ENCODE data around the gene MORC1.
"Not testable (repeated sequence)": the region's sequence is repeated elsewhere in the genome, so short reads cannot be mapped to it uniquely, and the experiment has no call there.

MORC1 gene

GRCh38 chr3:109112946-109113760 is 4.8 kb downstream of the MORC1 start:
- no peak for FAIRE-seq
- no peak for DNase-seq (ENCODE audit: low spot score)

DNA sequence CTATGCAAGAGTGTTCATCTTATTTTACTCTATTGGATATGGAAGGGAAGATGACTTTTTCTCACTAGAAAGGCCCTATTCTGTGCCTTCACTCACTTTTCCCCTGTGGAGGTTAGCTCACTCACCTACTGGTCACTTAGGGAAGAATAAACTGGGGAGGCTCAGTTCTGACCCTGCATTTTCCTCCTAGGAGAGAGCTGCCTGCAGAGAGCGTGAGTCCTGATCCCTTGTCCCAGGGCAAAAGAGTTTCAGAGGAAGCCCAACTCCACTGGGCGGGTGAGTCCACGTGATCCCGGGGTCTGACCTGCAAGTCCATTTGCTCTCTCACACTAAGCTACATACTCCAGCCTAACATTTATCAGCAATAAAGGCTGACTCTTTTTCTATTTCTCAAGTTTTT is 8.4 kb downstream of the MORC1 start:
- FAIRE-seq (no peak), DNase-seq (ENCODE audit: low spot score) (no peak)

DNA sequence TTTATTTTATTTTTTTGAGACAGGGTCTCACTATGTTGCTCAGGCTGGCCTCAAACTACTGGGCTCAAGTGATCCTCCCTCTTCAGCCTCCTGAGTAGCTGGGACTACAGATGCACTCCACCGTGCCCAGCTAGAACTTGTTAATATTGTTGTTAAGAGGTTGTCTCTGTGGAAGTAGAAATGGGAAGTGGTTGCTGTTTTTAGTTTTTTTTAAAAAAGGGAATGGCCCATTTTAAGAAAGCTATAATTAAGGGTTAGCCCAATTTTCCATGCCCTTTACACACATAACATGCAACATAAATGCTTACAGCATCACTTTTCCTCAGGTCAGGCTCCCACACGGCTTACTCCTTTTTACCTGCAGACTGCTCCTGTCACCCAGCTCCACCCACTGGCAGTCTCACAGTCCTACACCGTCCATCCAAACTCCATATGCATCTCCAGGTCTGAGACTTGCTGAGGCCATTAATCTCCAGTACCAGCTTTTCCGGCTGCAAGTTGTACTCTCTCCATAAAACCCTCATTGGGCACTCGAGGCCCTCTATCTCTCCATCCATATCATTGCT is 19.8 kb downstream of the MORC1 start:
- DNase-seq (ENCODE audit: low spot score) (peak; percentile 40), FAIRE-seq (no peak)

DNA sequence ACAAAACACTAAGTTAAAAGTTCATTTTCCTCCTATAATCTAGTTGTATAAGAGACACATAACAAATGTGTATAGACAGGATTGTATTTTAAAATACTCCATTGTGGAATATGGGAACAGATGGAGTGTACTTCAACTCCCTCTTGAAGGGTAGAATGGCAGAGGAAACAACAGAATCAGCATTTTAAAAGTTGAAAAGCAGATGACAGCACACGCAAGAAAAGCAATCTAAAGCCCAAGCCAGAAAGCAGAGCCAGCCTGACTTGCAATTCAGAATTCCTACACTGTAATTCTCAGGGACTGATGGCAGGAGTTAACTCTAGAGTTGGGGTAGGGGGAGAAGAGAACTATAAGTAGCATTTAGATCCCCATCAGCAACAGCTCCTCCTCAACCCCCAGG is 22.8 kb downstream of the MORC1 start:
- DNase-seq (ENCODE audit: low spot score) (no peak), FAIRE-seq (no peak)

GRCh38 chr3:109093561-109093960 is 24.4 kb downstream of the MORC1 start:
- DNase-seq (ENCODE audit: low spot score), result no peak
- FAIRE-seq, result no peak

- DNase-seq (ENCODE audit: low spot score) (no peak), FAIRE-seq (no peak)
Observed at GRCh38 chr3:109091846-109092245, 26.1 kb downstream of the MORC1 start.

GRCh38 chr3:109089265-109089664 is 28.7 kb downstream of the MORC1 start:
- FAIRE-seq, result no peak

DNA sequence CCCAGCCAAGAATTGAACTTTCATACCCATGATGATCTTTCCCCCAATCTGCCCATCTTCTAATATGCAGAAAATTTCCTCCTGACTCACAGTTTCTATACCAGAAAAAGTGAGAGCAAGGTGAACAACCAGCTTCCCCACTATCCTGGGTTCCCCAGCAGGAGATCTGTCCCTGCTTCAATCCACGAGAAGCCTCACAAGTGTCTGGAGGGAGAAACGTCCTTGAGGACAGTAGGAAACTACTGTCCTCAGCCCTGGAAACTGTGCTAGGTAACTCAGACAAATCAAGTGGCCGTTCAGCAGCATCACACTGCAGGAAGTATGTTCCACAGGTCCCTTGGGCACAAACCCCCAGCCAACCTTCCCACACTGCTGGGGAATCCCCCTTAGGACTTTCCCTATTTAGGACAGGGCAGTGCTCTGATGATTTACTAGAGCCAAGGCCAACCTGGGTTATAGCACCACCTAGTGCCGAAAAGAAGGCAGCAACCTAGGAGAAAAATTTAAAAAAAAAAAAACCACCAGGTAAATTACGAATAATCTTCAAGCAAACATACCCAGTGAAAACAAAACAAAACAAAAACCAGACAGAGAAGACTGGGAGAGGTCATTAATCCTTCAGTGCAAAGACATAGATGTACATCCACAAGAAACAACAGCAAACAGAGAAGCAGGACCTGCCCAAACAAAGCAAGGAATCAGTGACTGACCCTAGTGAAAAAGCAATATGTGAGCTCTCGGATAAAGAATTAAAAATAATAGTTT is 36.0 kb downstream of the MORC1 start:
- FAIRE-seq (no peak), DNase-seq (ENCODE audit: low spot score) (peak; percentile 66)

More at GRCh38 chr3:109089265-109089664, 28.7 kb downstream of the MORC1 start:
- DNase-seq (ENCODE audit: low spot score), result no peak

DNA sequence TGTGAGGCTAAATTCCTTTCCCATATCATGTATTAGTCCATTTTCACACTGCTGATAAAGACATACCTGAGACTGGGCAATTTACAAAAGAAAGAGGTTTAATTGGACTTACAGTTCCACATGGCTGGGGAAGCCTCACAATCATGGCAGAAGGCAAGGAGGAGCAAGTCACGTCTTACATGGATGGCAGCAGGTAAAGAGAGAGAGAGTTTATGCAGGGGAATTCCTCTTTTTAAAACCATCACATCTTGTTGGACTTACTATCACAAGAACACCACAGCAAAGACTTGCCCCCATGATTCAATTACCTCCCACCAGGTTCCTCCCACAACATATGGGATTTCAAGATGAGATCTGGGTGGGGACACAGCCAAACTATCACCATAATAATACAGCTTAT is 37.8 kb downstream of the MORC1 start:
- FAIRE-seq; DNase-seq (ENCODE audit: low spot score): not testable (repeated sequence)

GRCh38 chr3:109073116-109073515 is 44.8 kb downstream of the MORC1 start:
- FAIRE-seq, result peak; percentile 55
- no peak for DNase-seq (ENCODE audit: low spot score)

- DNase-seq (ENCODE audit: low spot score) (no peak), FAIRE-seq (peak; percentile 85)
Observed at GRCh38 chr3:109072194-109072593, 45.7 kb downstream of the MORC1 start.

- DNase-seq (ENCODE audit: low spot score) (no peak), FAIRE-seq (no peak)
Observed at GRCh38 chr3:109071350-109072142, 46.4 kb downstream of the MORC1 start.

- no peak for DNase-seq (ENCODE audit: low spot score)
- no peak for FAIRE-seq
Observed at GRCh38 chr3:109070211-109070610, 47.7 kb downstream of the MORC1 start.

DNA sequence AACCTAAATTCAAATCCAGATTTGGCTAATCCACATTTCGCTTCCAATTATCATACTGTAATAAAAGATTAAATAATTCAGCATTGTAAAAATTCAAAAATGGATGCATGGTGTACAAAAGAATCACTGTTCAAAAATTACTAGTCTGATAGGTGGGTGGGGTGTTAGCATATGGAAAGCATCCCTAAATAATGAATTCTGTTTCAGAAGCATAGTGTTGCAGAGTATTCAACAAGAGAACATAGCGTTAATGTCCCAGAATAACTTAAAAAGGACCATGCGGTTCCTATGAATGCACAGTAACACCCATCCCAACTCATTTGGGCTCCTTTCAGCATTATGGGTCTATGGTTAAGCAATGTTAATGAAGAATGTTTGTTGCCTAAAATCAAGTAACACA is 51.1 kb downstream of the MORC1 start:
- DNase-seq (ENCODE audit: low spot score) (no peak), FAIRE-seq (no peak)

DNA sequence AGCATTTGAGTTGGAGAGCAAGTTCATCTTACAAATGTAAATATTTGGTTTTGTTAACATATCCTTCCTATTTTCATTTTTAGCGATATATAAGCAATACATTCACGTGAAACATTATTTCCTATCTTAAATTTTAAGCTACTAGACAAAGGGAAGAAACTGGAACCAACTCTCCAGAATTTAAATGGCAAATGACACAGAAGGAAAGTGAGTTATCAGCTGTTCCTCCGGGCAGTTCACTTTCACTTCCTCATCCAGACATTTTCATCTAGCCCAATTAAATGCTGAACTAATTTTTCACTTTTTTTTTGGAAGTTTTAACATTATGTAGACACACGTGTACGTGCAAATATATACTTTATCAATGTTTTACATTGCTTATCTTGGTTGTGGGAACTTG is 58.7 kb downstream of the MORC1 start:
- no peak for FAIRE-seq
- DNase-seq (ENCODE audit: low spot score), result no peak

DNA sequence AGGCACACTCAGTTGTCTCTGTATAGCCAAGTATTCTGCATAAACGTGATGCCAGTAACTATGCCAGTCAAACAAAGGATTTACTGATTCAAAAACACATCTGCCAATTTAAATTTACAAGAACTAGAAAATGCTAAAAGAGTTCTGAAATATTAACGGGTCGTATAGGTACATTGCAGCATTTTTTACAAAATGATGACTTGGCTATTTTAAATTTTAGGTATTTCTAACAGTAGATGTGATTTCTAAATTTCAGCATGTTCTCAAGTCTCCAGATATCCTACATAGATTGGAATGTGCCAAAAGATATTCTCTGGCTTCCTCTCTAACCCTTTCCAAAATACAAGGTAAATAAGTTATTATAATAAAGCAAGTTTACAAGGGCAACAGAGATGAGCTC is 60.3 kb downstream of the MORC1 start:
- no peak for FAIRE-seq
- DNase-seq (ENCODE audit: low spot score), result no peak

DNA sequence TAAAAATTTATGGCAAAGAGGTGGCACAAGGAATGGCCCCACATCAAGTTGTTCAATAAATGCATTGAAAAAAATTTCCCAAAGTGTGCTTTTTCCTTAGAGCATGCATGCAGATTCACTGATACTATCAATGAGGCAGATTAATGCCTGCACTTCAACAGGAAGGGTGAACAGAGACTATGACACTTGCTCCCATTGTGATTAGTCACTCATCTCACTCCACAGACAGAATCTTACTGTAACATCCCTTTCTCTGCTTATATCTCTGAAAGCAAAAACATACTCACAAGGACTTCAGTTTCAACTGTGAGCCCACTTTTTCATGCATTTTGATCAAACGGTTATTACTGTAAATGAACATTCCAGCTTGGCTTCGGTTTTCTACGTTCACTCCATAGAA is 60.9 kb downstream of the MORC1 start:
- no peak for FAIRE-seq
- no peak for DNase-seq (ENCODE audit: low spot score)

DNA sequence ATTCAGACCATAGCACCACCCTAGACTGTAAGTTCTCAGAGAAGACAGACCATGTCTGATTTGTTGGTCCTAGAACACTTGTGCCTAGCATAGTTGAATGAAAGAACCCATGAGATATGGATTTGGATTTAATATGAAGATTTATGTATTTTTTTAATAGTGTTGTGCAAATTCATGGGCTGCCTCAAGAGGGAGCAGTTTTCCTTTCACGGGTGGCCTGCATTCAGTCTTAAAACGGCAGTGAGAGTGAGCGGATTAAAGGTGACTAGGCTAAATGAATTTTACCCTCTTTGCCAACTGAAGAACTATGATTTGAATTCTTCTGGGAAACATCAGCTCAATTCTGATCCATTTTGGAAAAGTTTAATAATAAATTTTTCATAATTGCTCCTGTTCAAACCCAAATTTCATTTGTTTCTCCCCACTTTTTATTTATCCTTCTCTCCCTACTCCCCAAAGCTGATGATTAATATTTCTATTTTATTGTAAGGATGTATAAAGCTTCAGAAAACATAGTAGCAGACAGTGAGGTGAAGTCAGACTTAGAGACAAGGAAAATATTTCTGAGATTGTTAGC is 67.3 kb downstream of the MORC1 start:
- FAIRE-seq, result no peak
- DNase-seq (ENCODE audit: low spot score), result peak; percentile 49

DNA sequence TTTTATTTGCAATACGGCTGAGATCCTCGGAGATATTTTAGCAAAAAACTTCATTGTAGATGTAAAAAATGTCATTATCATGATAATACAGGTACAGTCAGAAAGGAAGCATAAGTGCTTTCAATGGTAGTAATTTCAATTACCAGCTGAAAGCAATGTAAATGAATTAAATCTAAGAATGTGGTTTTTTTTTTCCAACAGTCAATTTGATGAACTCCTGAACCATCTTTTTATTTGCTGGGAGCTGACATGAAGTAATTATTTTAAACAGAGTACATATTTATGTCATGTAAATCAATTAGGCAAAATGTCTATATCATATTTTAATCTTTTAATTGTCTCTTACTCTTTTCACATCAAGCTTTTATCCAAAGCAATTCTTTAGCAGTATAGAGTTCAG is 70.6 kb downstream of the MORC1 start:
- no peak for DNase-seq (ENCODE audit: low spot score)
- no peak for FAIRE-seq

DNA sequence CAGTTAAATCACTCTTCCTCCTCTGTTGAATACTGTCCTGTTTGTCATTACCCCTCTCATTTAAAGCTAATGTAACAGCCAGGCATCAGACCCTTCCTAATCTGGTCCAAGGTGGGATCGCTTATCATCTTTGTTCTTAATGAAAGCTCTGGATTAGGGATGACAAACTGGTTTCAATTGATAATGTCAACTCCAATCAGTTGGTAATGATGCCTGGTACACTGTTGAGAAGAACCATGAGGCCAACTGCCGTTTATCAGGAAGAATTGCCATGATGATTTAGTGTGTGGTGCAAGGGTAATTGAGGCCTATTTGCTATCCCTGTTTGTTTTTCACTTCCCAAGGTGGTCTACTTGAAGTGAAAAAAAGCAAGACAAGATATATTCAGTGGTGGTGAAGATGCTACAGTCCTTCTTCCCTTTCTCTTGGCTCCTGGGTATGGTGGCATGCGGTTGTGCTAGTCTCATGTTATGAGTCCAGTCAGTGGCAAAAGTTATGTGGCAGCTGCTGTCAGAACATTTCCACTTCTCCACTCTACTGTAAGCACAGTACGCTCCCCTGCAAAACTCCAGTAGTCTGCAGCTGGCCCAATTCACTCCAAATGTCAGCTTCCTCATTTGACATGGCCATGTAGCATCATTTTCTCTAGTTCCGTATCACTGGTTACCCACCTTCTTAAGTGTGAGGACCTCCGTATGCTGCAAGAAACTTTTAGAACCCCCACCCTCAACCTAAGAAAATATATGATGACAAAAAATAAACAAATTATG is 72.5 kb downstream of the MORC1 start:
- DNase-seq (ENCODE audit: low spot score) (no peak), FAIRE-seq (no peak)

Data from urothelium cell line (cell line).